Endothelial cell (in vitro differentiated cells): Measurements from ENCODE around the gene VASH2. TPM values are rescaled to one million over a fixed set of nuclear protein-coding genes. Genes with fewer than 3 reads are reported as not detected.

Source experiments
- DNase-seq: peaks from one replicate; pipeline ENCODE4 v3.0.0; 2021; ENCODE audit warnings: low spot score
- H3K27ac Mint-ChIP-seq: one replicate; pipeline ENCODE4 v1.8.0; 2021; ENCODE audit warnings: mixed read lengths, inconsistent platforms; ENCODE audit not compliant: unreplicated experiment
- H3K27me3 Mint-ChIP-seq: one replicate; pipeline ENCODE4 v1.8.0; 2021; ENCODE audit warnings: mild to moderate bottlenecking, moderate library complexity, mixed read lengths, inconsistent platforms; ENCODE audit not compliant: unreplicated experiment
- H3K36me3 Mint-ChIP-seq: one replicate; pipeline ENCODE4 v1.8.0; 2021; ENCODE audit warnings: mild to moderate bottlenecking, low read depth, mixed read lengths, inconsistent platforms; ENCODE audit not compliant: unreplicated experiment
- H3K4me1 Mint-ChIP-seq: one replicate; pipeline ENCODE4 v1.8.0; 2021; ENCODE audit warnings: mild to moderate bottlenecking, mixed read lengths, inconsistent platforms; ENCODE audit not compliant: unreplicated experiment
- H3K4me3 Mint-ChIP-seq: one replicate; pipeline ENCODE4 v1.8.0; 2021; ENCODE audit warnings: mild to moderate bottlenecking, mixed read lengths, inconsistent platforms; ENCODE audit not compliant: unreplicated experiment
- H3K9me3 Mint-ChIP-seq: one replicate; pipeline ENCODE4 v1.8.0; 2021; ENCODE audit warnings: mixed read lengths, inconsistent platforms; ENCODE audit not compliant: unreplicated experiment
- CTCF ChIP-seq: fragments of 200-600 bp; sonication (generic); IDR thresholded peaks from one replicate; pipeline ENCODE4 v1.5.0; 2021; ENCODE audit warnings: antibody characterized with exemption; ENCODE audit not compliant: unreplicated experiment
- total RNA-seq: library from RNA; stranded (reverse); fragmentation: NEBNext Ultra II Directional; extraction: Animal tissue kit (Norgen Biotek cat#: 25700); gene quantifications from one replicate; pipeline ENCODE4 v1.2.1, GENCODE V29; 2021; ENCODE audit not compliant: unreplicated experiment

Gene VASH2
- total RNA-seq, 1 donor from 2014 or later: 8.3 TPM

- DNase-seq: no peak
- Mint-ChIP-seq H3K27ac (no peak overlapping the region), H3K4me1 (peaks cover 29% of the 10 kb centered on the region), H3K27me3 (peaks cover 6% of the 10 kb centered on the region), H3K9me3 (no peaks in the 10 kb centered on the region), H3K36me3 (peaks cover 4% of the 10 kb centered on the region), H3K4me3 (no peak overlapping the region)
- no peak for TF ChIP-seq CTCF
Observed at GRCh38 chr1:212955961-212956620, 5.8 kb downstream of the VASH2 start.

- H3K4me1 Mint-ChIP-seq: peaks cover 23% of the 10 kb centered on the region
- no peak overlapping the region for H3K27ac Mint-ChIP-seq
- no peaks in the 10 kb centered on the region for H3K9me3 Mint-ChIP-seq
- H3K27me3 Mint-ChIP-seq: peaks cover 8% of the 10 kb centered on the region
- H3K36me3 Mint-ChIP-seq: peaks cover 7% of the 10 kb centered on the region
- H3K4me3 Mint-ChIP-seq: no peak overlapping the region
- no peak for DNase-seq
- no peak for TF ChIP-seq CTCF
Observed at GRCh38 chr1:212957546-212957945, 7.2 kb downstream of the VASH2 start.

- TF ChIP-seq CTCF: no peak
- peaks cover 8% of the 10 kb centered on the region for H3K27me3 Mint-ChIP-seq
- peaks cover 21% of the 10 kb centered on the region for H3K4me1 Mint-ChIP-seq
- DNase-seq: peak; percentile 14
- no peak overlapping the region for H3K27ac Mint-ChIP-seq
- no peak overlapping the region for H3K4me3 Mint-ChIP-seq
- peaks cover 7% of the 10 kb centered on the region for H3K36me3 Mint-ChIP-seq
- H3K9me3 Mint-ChIP-seq: no peaks in the 10 kb centered on the region
Observed at GRCh38 chr1:212958175-212958574, 7.8 kb downstream of the VASH2 start.

GRCh38 chr1:212959266-212960220 is 9.2 kb downstream of the VASH2 start:
- H3K4me1 Mint-ChIP-seq: peaks cover 21% of the 10 kb centered on the region

More at GRCh38 chr1:212959266-212960220, 9.2 kb downstream of the VASH2 start:
- peaks cover 7% of the 10 kb centered on the region for H3K36me3 Mint-ChIP-seq
- no peak for DNase-seq
- H3K27ac Mint-ChIP-seq: peak overlapping the region; percentile 54
- peaks cover 7% of the 10 kb centered on the region for H3K27me3 Mint-ChIP-seq
- no peaks in the 10 kb centered on the region for H3K9me3 Mint-ChIP-seq
- no peak for TF ChIP-seq CTCF
- peak overlapping the region; percentile 3 for H3K4me3 Mint-ChIP-seq
